H4 (cell line): Measurements from ENCODE around the gene DPEP1. TPM values are rescaled to one million over a fixed set of nuclear protein-coding genes. Genes with fewer than 3 reads are reported as not detected.

Source experiments
- DNase-seq: peaks from one replicate; pipeline ENCODE4 v3.0.0-alpha.2; 2015; ENCODE audit warnings: low spot score
- total RNA-seq: library from RNA; depleted of rRNA; stranded (reverse); fragments of >200 nt; shearing (Covaris generic); gene quantifications from 2 replicates; pipeline ENCODE4 v1.2.3, GENCODE V29; 2014; rRNA removed

Gene DPEP1
- total RNA-seq, 1 experiment from 2014 or later: not detected

DNA sequence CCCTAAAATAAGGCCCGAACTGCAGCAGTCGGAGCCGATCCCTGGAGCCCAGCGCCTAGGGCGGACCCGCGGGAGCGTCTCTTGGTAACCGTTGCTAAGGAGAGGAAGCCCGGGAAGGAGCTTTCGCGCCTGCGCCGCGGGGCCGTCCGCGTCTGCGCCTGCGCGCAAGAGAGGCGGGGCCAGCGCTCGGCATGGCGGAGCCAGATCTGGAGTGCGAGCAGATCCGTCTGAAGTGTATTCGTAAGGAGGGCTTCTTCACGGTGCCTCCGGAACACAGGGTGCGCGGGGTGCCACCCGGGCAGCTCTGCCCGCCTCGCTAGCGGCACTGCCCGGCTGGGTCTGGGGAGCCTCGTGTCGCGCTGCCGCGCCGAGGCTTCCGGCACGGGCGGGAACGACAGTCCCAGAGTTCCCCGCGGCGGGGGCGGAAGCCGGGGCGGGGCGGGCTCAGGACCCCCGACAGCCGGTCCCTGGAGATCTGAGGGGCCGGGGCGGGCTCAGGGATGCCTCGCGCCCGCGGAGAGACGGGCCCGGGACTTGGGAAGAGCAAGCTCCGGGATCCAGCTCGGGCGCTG is 73.2 kb downstream of the DPEP1 start, which contains the start of gene CDK10:
Gene CDK10 (plus strand): TSS at position 170 of the 572 bp plus-strand sequence. CDS start 22 bp downstream, at position 192.
- peak; percentile 83 for DNase-seq

- DNase-seq: peak; percentile 9
Observed at GRCh38 chr16:89687092-89687940, 73.9 kb downstream of the DPEP1 start.

Other genes with a start within 250 kb of the DPEP1 start
- gene ANKRD11, start 123.1 kb upstream of the DPEP1 start, total RNA-seq: 34.4 and 39.2 TPM in 2 replicates
- gene SPG7, start 105.2 kb upstream of the DPEP1 start, total RNA-seq: 45.0 and 46.7 TPM in 2 replicates
- gene RPL13, start 53.0 kb upstream of the DPEP1 start, total RNA-seq: 3,458 and 4,141 TPM in 2 replicates
- gene CPNE7, start 37.9 kb upstream of the DPEP1 start, total RNA-seq: 3.9 and 10.0 TPM in 2 replicates
- gene CHMP1A, start 44.1 kb downstream of the DPEP1 start, total RNA-seq: 70.7 and 95.1 TPM in 2 replicates
- gene SPATA33, start 44.2 kb downstream of the DPEP1 start, total RNA-seq: 6.4 and 9.9 TPM in 2 replicates
- gene CDK10, start 73.0 kb downstream of the DPEP1 start, total RNA-seq: 23.0 and 37.5 TPM in 2 replicates
- gene SPATA2L, start 88.1 kb downstream of the DPEP1 start, total RNA-seq: 8.1 and 9.2 TPM in 2 replicates
- 4.1 and 6.0 TPM in 2 replicates for gene VPS9D1, start 107.3 kb downstream of the DPEP1 start, total RNA-seq
- 5.9 and 6.9 TPM in 2 replicates for gene ZNF276, start 107.9 kb downstream of the DPEP1 start, total RNA-seq
- gene FANCA, start 203.0 kb downstream of the DPEP1 start, total RNA-seq: 18.8 and 23.4 TPM in 2 replicates
- 4.6 and 5.0 TPM in 2 replicates for gene SPIRE2, start 214.8 kb downstream of the DPEP1 start, total RNA-seq